Subcutaneous abdominal adipose tissue (tissue), 5 donors: ENCODE results near the gene FAM186B.

Experiments
- H3K27ac ChIP-seq: one replicate; pipeline ENCODE4 v1.7.0; 2013; ENCODE audit warnings: low read depth, mild to moderate bottlenecking, inconsistent platforms, low read length, moderate library complexity
- H3K27me3 ChIP-seq, 5 donors: one replicate each; pipeline ENCODE4 v1.7.0; 2013; ENCODE audit warnings: low read length in 5 of 5, inconsistent platforms in 1 of 5; ENCODE audit not compliant: control insufficient read depth in 5 of 5, insufficient read depth in 4 of 5
- H3K36me3 ChIP-seq, 5 donors: one replicate each; pipeline ENCODE4 v1.7.0; 2013; ENCODE audit warnings: low read length in 5 of 5; ENCODE audit not compliant: control insufficient read depth in 5 of 5, insufficient read depth in 5 of 5
- H3K4me1 ChIP-seq, 5 donors: one replicate each; pipeline ENCODE4 v1.7.0; 2013; ENCODE audit warnings: low read length in 5 of 5, mild to moderate bottlenecking in 3 of 5, moderate library complexity in 1 of 5; ENCODE audit not compliant: control insufficient read depth in 5 of 5, insufficient read depth in 5 of 5
- H3K4me3 ChIP-seq, 5 donors: one replicate each; pipeline ENCODE4 v1.7.0; 2013; ENCODE audit warnings: low read length in 5 of 5, low read depth in 1 of 5
- H3K9ac ChIP-seq, 5 donors: one replicate each; pipeline ENCODE4 v1.7.0; 2013; ENCODE audit warnings: low read length in 5 of 5, mild to moderate bottlenecking in 4 of 5, moderate library complexity in 3 of 5
- H3K9me3 ChIP-seq, 5 donors: one replicate each; pipeline ENCODE4 v1.7.0; 2013; ENCODE audit warnings: low read length in 5 of 5; ENCODE audit not compliant: control insufficient read depth in 5 of 5
- donor health status: healthy.
- donor health status: healthy.
- donor health status: healthy.
- donor health status: healthy.
- donor health status: healthy.

FAM186B gene

GRCh38 chr12:49554266-49554665 is 51.2 kb downstream of the FAM186B start:
- no peak overlapping the region for H3K9ac ChIP-seq
- peaks cover 0 to 38% (median 33%) of the 10 kb centered on the region in 5 donors for H3K36me3 ChIP-seq

DNA sequence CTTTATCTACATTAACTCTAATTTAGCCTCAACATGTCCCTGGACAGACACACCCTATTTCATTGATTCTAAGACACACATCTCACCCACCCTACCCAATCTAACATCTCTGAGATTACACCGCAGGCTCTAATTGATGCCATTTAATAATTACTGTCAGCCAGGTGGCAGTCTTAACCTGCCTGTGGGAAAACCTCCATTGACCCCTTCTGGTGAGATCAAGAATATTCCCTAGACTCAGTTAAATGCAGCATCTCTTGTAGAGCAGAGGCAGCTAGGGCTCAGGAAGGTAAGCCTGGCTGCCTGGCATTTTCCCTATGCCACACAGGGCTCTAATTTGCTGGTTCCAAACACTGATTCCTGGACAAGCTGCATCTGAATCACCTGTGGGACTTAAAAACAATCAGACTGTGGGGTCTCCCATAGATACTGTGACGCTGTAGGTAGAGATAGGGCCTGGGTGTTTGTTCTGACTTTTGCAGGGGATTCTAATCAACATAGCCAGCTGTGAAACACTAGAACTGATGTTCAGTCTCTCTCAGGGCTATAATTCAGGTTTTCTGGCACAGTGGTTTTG is 51.8 kb downstream of the FAM186B start:
- Histone ChIP-seq H3K27me3 (peaks cover 4 to 15% (median 10%) of the 10 kb centered on the region in 5 donors), H3K4me3 (no peak overlapping the region), H3K27ac (no peak overlapping the region), H3K9ac (no peak overlapping the region), H3K36me3 (peaks cover 0 to 31% (median 26%) of the 10 kb centered on the region in 5 donors), H3K9me3 (no peaks in the 10 kb centered on the region), H3K4me1 (peaks cover 0 to 21% (median 12%) of the 10 kb centered on the region in 5 donors)

More at GRCh38 chr12:49554266-49554665, 51.2 kb downstream of the FAM186B start:
- H3K27ac ChIP-seq: no peak overlapping the region
- peaks cover 0 to 9% (median 3%) of the 10 kb centered on the region in 5 donors for H3K27me3 ChIP-seq
- H3K4me1 ChIP-seq: peaks cover 0 to 14% (median 5%) of the 10 kb centered on the region in 5 donors
- no peaks in the 10 kb centered on the region for H3K9me3 ChIP-seq
- no peak overlapping the region for H3K4me3 ChIP-seq

DNA sequence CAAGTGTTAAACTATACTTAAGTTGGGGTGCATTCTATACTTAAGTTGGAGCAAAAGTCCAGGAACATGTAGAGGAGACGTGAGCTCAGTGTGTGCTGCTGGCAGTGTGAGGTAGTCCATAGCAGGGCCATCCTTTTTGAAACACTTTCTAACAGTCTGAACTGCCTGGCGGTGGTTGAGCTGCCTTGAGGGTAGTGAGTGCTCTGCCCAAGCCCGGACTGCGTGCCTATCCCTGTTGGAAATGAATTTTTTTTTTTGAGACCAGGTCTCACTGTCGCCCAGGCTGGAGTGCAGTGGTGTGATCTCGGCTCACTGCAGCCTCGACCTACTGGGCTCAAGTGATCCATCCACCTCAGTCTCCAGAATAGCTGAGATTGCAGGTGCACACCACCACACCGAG is 52.5 kb downstream of the FAM186B start:
- Histone ChIP-seq H3K9me3 (no peaks in the 10 kb centered on the region), H3K4me1 (peaks cover 0 to 25% (median 15%) of the 10 kb centered on the region in 5 donors), H3K4me3 (no peak overlapping the region), H3K27me3 (peaks cover 11 to 22% (median 16%) of the 10 kb centered on the region in 5 donors), H3K36me3 (peaks cover 0 to 24% (median 21%) of the 10 kb centered on the region in 5 donors), H3K9ac (no peak overlapping the region), H3K27ac (no peak overlapping the region)

DNA sequence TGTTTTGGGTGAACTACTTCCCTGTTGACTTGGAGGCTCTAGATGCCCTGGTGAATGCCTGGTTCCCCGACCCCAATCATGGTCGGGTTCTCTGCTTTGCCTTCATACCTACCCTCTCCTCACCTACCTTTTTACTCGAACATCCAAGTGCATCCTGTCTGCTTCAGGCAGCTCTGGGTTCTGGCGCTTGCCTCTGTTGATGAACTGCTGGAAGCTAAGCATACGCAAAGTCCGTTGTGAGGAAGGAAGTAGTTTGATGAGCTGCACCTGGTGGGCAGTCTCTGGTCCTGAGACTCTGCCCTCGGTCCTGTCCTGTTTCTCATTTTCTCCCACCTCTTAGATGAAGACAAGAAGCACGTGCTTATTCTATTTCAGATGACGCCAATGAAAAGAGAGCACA is 53.0 kb downstream of the FAM186B start:
- H3K9me3 ChIP-seq: no peaks in the 10 kb centered on the region
- H3K27me3 ChIP-seq: peaks cover 16 to 27% (median 21%) of the 10 kb centered on the region in 5 donors
- H3K27ac ChIP-seq: no peak overlapping the region
- no peak overlapping the region for H3K9ac ChIP-seq
- no peak overlapping the region for H3K4me3 ChIP-seq
- H3K36me3 ChIP-seq: peaks cover 0 to 19% (median 17%) of the 10 kb centered on the region in 5 donors
- H3K4me1 ChIP-seq: peaks cover 0 to 25% (median 15%) of the 10 kb centered on the region in 5 donors

DNA sequence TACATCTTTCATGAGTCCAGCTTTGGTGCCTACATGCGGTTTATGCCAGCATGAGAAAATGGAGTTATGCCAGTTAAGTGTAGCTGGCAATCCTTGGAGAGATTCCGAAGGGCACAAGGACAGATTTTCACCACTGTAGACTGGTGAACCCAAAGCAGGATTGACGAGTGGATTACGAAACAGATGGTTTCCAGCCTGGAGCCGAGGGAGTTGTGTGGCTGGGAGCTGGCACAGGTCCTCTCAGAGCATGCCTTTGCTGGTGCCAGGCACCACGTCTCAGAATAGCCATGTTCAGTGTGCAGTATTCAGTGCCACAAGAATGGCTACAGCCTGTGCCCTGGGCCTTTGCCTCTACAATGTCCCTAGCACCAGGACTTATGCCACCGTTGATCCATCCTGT is 53.4 kb downstream of the FAM186B start:
- no peak overlapping the region for H3K9ac ChIP-seq

GRCh38 chr12:49550693-49551252 is 54.7 kb downstream of the FAM186B start:
- Histone ChIP-seq H3K9me3 (no peaks in the 10 kb centered on the region), H3K36me3 (peaks cover 0 to 3% (median under 1%) of the 10 kb centered on the region in 5 donors), H3K9ac (no peak overlapping the region), H3K27ac (no peak overlapping the region), H3K4me3 (no peak overlapping the region), H3K4me1 (peaks cover 0 to 25% (median 15%) of the 10 kb centered on the region in 5 donors), H3K27me3 (peaks cover 23 to 40% (median 33%) of the 10 kb centered on the region in 5 donors)

More for the DNA sequence above, 53.4 kb downstream of the FAM186B start:
- Histone ChIP-seq H3K36me3 (peaks cover 0 to 15% (median 13%) of the 10 kb centered on the region in 5 donors), H3K4me3 (no peak overlapping the region), H3K27me3 (peaks cover 19 to 31% (median 25%) of the 10 kb centered on the region in 5 donors), H3K27ac (no peak overlapping the region), H3K9me3 (no peaks in the 10 kb centered on the region), H3K4me1 (peaks cover 0 to 25% (median 15%) of the 10 kb centered on the region in 5 donors)

DNA sequence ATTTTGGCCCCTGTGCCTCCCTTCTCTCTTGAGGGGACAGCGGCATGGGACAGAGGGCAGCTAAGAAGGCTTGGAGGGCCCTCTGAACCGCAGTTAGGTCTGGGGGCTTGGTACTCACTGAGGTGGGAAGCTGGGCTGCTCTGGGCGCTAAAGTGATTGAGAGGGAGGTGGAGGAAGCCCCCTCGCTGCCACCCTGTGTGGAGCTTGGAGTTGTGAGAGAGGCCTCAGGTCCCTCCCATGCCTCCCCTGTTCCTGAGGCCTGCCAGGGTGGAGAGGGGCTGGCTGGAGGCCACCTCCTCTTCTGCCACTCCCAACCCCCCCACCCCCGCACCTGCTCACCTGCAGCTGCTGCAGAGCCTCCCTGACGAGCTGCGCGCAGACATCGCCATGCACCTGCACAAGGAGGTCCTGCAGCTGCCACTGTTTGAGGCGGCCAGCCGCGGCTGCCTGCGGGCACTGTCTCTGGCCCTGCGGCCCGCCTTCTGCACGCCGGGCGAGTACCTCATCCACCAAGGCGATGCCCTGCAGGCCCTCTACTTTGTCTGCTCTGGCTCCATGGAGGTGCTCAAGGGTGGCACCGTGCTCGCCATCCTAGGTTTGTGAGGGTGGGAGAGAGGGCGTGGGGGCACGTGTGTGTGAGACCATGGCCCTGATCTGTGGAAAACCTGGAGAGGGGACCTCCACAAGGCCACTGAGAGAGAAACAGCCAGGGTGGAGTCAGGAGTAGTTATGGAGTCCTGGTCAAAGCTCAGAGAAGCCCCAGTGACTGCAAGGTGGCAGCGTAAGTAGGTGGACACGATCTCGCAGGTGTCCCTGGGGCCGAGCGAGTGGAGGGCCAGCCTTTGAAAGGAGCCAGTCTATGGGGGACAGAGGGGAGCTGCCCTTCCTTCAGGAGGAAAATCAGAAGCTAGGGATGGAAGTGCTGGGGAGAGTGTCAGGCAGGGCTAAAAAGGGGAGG is 55.4 kb downstream of the FAM186B start:
- no peaks in the 10 kb centered on the region for H3K36me3 ChIP-seq

GRCh38 chr12:49548822-49549648 is 56.4 kb downstream of the FAM186B start:
- Histone ChIP-seq H3K9ac (peak overlapping the region in 2 of 5 donors; percentile 50 to 66), H3K4me3 (peak overlapping the region in 4 of 5 donors; percentile 44 to 63 (median 56)), H3K4me1 (peaks cover 0 to 25% (median 15%) of the 10 kb centered on the region in 5 donors), H3K9me3 (no peaks in the 10 kb centered on the region), H3K27ac (no peak overlapping the region), H3K36me3 (no peaks in the 10 kb centered on the region), H3K27me3 (peaks cover 26 to 49% (median 44%) of the 10 kb centered on the region in 5 donors)

More for the DNA sequence above, 55.4 kb downstream of the FAM186B start:
- H3K9ac ChIP-seq: peak overlapping the region in 1 of 5 donors; percentile 66
- H3K27me3 ChIP-seq: peaks cover 26 to 45% (median 36%) of the 10 kb centered on the region in 5 donors
- peak overlapping the region in 2 of 5 donors; percentile 56 to 63 for H3K4me3 ChIP-seq
- peaks cover 0 to 25% (median 15%) of the 10 kb centered on the region in 5 donors for H3K4me1 ChIP-seq
- no peak overlapping the region for H3K27ac ChIP-seq
- no peaks in the 10 kb centered on the region for H3K9me3 ChIP-seq

DNA sequence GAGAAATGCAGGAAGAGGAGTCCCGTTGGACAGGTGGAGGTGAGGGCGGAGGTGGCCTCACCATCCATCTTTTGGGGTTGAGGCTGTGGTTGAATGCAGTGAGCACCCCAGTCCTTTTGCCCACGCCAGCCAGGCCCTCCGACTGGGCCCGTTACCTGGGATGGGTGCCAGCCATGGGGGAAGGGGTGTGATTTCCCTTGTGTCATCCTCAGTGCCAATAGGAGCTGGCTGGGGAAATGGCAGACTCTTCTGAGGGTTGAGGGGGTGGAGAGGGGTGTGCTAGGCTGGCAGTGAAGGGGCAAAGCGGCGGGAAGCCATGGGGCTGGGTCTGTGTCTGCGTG is 57.0 kb downstream of the FAM186B start:
- H3K27ac ChIP-seq: no peak overlapping the region
- H3K36me3 ChIP-seq: no peaks in the 10 kb centered on the region
- H3K9me3 ChIP-seq: no peaks in the 10 kb centered on the region
- H3K27me3 ChIP-seq: peaks cover 29 to 49% (median 47%) of the 10 kb centered on the region in 5 donors
- H3K9ac ChIP-seq: peak overlapping the region in 1 of 5 donors; percentile 50
- H3K4me1 ChIP-seq: peaks cover 0 to 25% (median 15%) of the 10 kb centered on the region in 5 donors
- peak overlapping the region in 4 of 5 donors; percentile 44 to 63 (median 56) for H3K4me3 ChIP-seq
